NCI-H1694 (cell line): ENCODE data around the gene ELMOD2.

ENCODE experiments used
- DNase-seq: peaks from one replicate; lab custom pipeline; 2025; lab: John Stamatoyannopoulos, UW

The ELMOD2 gene

DNA sequence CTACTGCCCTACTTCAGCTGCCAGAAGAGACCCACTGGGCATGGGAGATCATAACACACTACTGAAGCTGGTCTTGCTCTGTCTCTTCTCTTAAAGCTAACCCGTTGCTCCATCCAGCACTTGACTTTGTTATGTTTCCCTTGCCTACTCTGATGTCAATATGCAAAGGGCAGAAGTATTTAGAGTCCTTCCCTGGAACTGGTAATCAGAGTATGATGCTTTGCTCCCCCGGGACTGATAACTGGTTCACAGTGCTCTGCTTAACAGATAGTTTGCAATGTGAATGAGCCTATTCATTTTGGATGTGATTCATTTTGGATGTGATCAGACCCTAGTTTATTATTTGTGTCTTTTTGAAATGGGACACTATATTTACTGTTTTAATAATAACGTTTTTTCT lies 57.1 kb downstream of the ELMOD2 start:
- no peak for DNase-seq

DNA sequence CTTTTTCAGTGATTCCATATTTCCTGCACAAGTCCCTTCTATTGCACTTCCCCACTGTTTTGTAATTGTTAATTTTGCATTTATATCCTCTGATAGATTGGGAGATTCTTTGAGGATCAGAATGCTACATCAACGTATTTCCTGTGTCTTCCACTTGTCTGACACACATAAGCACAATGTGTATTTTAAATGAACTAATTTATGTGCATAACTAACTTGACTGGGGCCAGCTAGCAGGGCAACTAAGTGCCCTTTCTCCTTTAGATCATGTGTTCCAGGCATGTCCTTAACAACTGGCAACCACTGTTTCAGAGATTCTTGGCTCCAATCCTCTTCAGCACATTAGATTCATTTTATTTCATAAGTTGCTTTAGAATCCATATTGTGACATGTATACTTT lies 60.5 kb downstream of the ELMOD2 start:
- no peak for DNase-seq

DNA sequence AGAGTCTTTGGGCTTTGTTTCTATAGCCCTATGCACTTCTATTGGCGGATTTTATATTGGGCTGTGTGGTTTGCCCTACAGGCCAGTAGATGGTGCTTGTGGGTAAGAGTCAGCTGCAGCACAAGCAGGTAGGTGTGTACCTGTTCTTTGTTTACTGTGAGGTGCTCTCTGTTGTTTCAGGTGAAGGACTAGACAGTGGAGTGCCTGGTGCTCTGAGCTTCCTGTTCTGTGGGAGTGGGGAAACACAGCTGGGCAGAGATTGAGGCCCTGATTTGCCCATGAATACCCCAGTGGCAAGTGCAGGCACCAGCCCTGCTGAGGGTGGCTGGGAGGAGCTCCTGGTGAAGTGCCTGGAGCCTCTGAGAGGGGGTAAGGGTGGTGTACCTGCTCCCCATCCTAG lies 71.1 kb downstream of the ELMOD2 start:
- DNase-seq, result no peak

DNA sequence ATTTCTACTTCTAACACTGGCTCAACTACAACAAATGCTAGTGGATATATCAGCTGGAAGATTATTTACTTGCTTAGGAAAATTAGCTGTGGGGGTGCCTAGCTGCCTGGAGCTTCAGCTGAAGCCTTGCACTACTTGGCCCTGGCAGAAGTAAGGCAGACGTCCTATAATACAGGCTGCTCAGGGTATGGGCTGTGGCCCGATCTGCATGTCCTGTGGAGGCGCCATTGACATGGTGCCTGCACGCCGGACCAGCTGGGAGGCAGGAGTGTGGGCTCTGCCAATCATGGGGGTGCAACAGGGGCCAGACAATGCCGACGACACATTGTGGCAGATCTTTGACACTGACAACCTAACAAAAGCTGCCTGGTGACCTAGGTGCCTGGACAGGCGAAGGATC lies 76.4 kb downstream of the ELMOD2 start:
- no peak for DNase-seq

DNA sequence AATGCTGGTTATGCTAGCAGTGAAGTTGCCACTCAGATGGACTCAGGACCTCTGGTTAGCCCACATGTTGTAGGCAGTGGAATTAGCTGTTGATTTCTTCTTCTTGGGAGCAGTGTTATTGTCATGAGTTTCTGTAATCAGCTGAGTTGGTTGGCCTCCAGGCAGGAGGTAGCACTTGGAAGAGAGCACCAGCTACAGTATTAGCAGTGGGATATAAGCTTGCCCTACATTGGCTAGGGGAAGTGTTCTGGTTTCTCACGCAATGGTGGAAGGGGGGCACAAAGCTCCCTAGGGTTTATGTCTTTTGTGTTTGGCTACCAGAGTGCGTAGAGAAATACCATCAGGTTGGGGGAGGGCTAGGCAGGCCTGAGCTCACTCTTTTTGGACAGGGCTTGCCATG lies 78.7 kb downstream of the ELMOD2 start:
- DNase-seq, result no peak

DNA sequence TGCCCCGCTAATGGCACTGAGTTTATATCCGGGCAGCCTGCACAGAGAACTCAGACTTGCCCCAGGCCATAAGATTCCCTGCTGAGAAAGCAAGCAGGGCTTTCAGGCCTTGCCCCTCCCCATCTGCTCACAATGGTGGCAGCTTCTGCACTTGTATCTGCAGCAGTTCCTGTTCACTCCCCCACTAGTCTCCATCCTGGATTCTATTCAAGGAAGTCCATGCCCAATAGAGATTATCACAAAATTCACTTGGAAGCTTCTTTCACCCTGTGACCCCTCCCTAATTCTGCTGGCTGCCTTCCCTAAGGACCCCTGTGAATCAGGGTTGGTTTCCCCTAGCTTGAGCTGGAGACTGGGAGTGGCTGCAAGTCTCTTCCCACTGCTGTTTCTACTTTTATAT lies 79.3 kb downstream of the ELMOD2 start:
- DNase-seq, result no peak
